IPS-18c (cell line): Measurements from ENCODE around the gene CLEC4M.
A peak's percentile ranks its signal among the peaks of the same experiment; 100 is the strongest.
"Not testable (repeated sequence)": the region's sequence is repeated elsewhere in the genome, so short reads cannot be mapped to it uniquely, and the experiment has no call there.

Experiments used
- H3K4me3 ChIP-seq: 2 replicates; pipeline ENCODE4 v1.7.0; 2013; ENCODE audit warnings: low read depth, mild to moderate bottlenecking, low read length, moderate library complexity; ENCODE audit not compliant: insufficient read depth
- H3K9me3 ChIP-seq: one replicate; pipeline ENCODE4 v1.6.1; 2013; ENCODE audit warnings: mild to moderate bottlenecking, low read length, moderate library complexity; ENCODE audit not compliant: control insufficient read depth, insufficient read depth

The CLEC4M gene

GRCh38 chr19:7787602-7788177 is 24.6 kb downstream of the CLEC4M start:
- H3K9me3 ChIP-seq, result peaks cover 2% of the 10 kb centered on the region
- H3K4me3 ChIP-seq, result peak overlapping the region; percentile 46

- peak overlapping the region; percentile 46 for H3K4me3 ChIP-seq
- H3K9me3 ChIP-seq, result peaks cover 2% of the 10 kb centered on the region
These were observed 25.3 kb downstream of the CLEC4M start for GRCh38 chr19:7788178-7788932.

GRCh38 chr19:7788933-7789323 is 25.9 kb downstream of the CLEC4M start:
- H3K9me3 ChIP-seq, result peaks cover 2% of the 10 kb centered on the region
- peak overlapping the region; percentile 43 for H3K4me3 ChIP-seq

GRCh38 chr19:7789447-7789846 is 26.4 kb downstream of the CLEC4M start:
- H3K4me3 ChIP-seq, result peak overlapping the region; percentile 43

GRCh38 chr19:7790416-7790815 is 27.4 kb downstream of the CLEC4M start:
- no peak overlapping the region for H3K4me3 ChIP-seq
- H3K9me3 ChIP-seq, result peaks cover 2% of the 10 kb centered on the region

More at GRCh38 chr19:7789447-7789846, 26.4 kb downstream of the CLEC4M start:
- H3K9me3 ChIP-seq, result peaks cover 2% of the 10 kb centered on the region

- Histone ChIP-seq H3K9me3 (no peaks in the 10 kb centered on the region), H3K4me3 (no peak overlapping the region)
These were observed 29.2 kb downstream of the CLEC4M start for GRCh38 chr19:7792281-7792680.

GRCh38 chr19:7792701-7793100 is 29.7 kb downstream of the CLEC4M start:
- not testable (repeated sequence) for H3K9me3 ChIP-seq, H3K4me3 ChIP-seq

- Histone ChIP-seq H3K4me3 (no peak overlapping the region), H3K9me3 (no peaks in the 10 kb centered on the region)
These were observed 30.4 kb downstream of the CLEC4M start for GRCh38 chr19:7793493-7793892.

- Histone ChIP-seq H3K4me3 (no peak overlapping the region), H3K9me3 (no peaks in the 10 kb centered on the region)
These were observed 32.6 kb downstream of the CLEC4M start for GRCh38 chr19:7795555-7796161.

GRCh38 chr19:7799640-7800355 is 36.8 kb downstream of the CLEC4M start:
- H3K9me3 ChIP-seq, result peaks cover 8% of the 10 kb centered on the region
- H3K4me3 ChIP-seq, result peak overlapping the region; percentile 32; the same call in 1 of the 2 replicates

- peaks cover 8% of the 10 kb centered on the region for H3K9me3 ChIP-seq
- no peak overlapping the region for H3K4me3 ChIP-seq
These were observed 38.1 kb downstream of the CLEC4M start for GRCh38 chr19:7801020-7801570.

GRCh38 chr19:7806234-7806633 is 43.2 kb downstream of the CLEC4M start:
- Histone ChIP-seq H3K9me3 (peaks cover 5% of the 10 kb centered on the region), H3K4me3 (no peak overlapping the region)

- no peak overlapping the region for H3K4me3 ChIP-seq
- H3K9me3 ChIP-seq, result peaks cover 2% of the 10 kb centered on the region
These were observed 43.8 kb downstream of the CLEC4M start for GRCh38 chr19:7806876-7807275.

- Histone ChIP-seq H3K9me3 (no peaks in the 10 kb centered on the region), H3K4me3 (no peak overlapping the region)
These were observed 45.1 kb downstream of the CLEC4M start for GRCh38 chr19:7808108-7808507.

- Histone ChIP-seq H3K4me3 (no peak overlapping the region), H3K9me3 (no peaks in the 10 kb centered on the region)
These were observed 48.9 kb downstream of the CLEC4M start for GRCh38 chr19:7811989-7812388.

- Histone ChIP-seq H3K4me3 (no peak overlapping the region), H3K9me3 (no peaks in the 10 kb centered on the region)
These were observed 52.3 kb downstream of the CLEC4M start for GRCh38 chr19:7815325-7815724.

- not testable (repeated sequence) for H3K9me3 ChIP-seq
These were observed 53.0 kb downstream of the CLEC4M start for GRCh38 chr19:7816040-7816439.

More at GRCh38 chr19:7816040-7816439, 53.0 kb downstream of the CLEC4M start:
- not testable (repeated sequence) for H3K4me3 ChIP-seq
